HG02973 (cell line): ENCODE data around the gene PML.
A peak's percentile ranks its signal among the peaks of the same experiment; 100 is the strongest.

Experiments
- ATAC-seq: cut with Tn5 transposase; IDR thresholded peaks from one replicate; pipeline ENCODE4 v1.9.1; 2021; ENCODE audit warnings: moderate library complexity; ENCODE audit not compliant: unreplicated experiment

The PML gene

GRCh38 chr15:73984208-73984979, 10.1 kb upstream of the PML start:
- ATAC-seq: no peak

GRCh38 chr15:73985101-73985873, 9.2 kb upstream of the PML start:
- no peak for ATAC-seq

GRCh38 chr15:73986055-73986775, 8.3 kb upstream of the PML start:
- ATAC-seq: no peak

GRCh38 chr15:73986776-73987056, 7.8 kb upstream of the PML start:
- no peak for ATAC-seq

GRCh38 chr15:73987250-73987649, 7.3 kb upstream of the PML start:
- ATAC-seq: no peak

- no peak for ATAC-seq
Observed at GRCh38 chr15:73987681-73988444, 6.7 kb upstream of the PML start.

GRCh38 chr15:73988445-73988969, 6.0 kb upstream of the PML start:
- ATAC-seq: no peak

GRCh38 chr15:73989001-73989798, 5.3 kb upstream of the PML start:
- no peak for ATAC-seq

GRCh38 chr15:73990250-73991005, 4.1 kb upstream of the PML start:
- no peak for ATAC-seq

GRCh38 chr15:73991260-73991659, 3.3 kb upstream of the PML start:
- no peak for ATAC-seq

- ATAC-seq: peak; percentile 56
Observed at GRCh38 chr15:73991726-73992593, 2.6 kb upstream of the PML start, which contains the start of gene STOML1. Gene STOML1 (minus strand): TSS chr15:73992295. CDS start chr15:73992223, 72 bp downstream.

GRCh38 chr15:73992594-73992898, 2.0 kb upstream of the PML start:
- no peak for ATAC-seq

GRCh38 chr15:73993211-73993994, 1.1 kb upstream of the PML start:
- ATAC-seq: no peak

GRCh38 chr15:73994912-73995622, 551 bp downstream of the PML start:
- ATAC-seq: no peak

- no peak for ATAC-seq
Observed at GRCh38 chr15:73996267-73996666, 1.8 kb downstream of the PML start.

- ATAC-seq: no peak
Observed at GRCh38 chr15:73996939-73997338, 2.4 kb downstream of the PML start.

GRCh38 chr15:73997986-73998385, 3.5 kb downstream of the PML start:
- no peak for ATAC-seq
